SK-N-SH treated with all-trans-retinoic acid at 6 μM for 48 hours (cell line): ENCODE measurements around the gene FAM184B.

Experiments
- ARNTL ChIP-seq: fragments of 450-650 bp; formaldehyde crosslinking; IDR thresholded peaks from 2 replicates; pipeline ENCODE4 v1.5.0; 2020; ENCODE audit warnings: low read depth, mild to moderate bottlenecking, moderate library complexity, borderline replicate concordance
- BACH2 ChIP-seq: fragments of 250-450 bp; sonication (Bioruptor Pico); IDR thresholded peaks from 2 replicates; pipeline ENCODE4 v1.9.0; 2021; ENCODE audit warnings: mild to moderate bottlenecking, borderline replicate concordance
- CREB5 ChIP-seq: fragments of 250-450 bp; sonication (Bioruptor Pico); IDR thresholded peaks from 2 replicates; pipeline ENCODE4 v1.5.1; 2020; ENCODE audit warnings: low read depth, mild to moderate bottlenecking, moderate library complexity
- CSRNP3 ChIP-seq: fragments of 250-450 bp; sonication (Bioruptor Pico); IDR thresholded peaks from 2 replicates; pipeline ENCODE4 v1.5.1; 2021; ENCODE audit warnings: mild to moderate bottlenecking, moderate library complexity
- GLIS3 ChIP-seq: fragments of 250-450 bp; sonication (Bioruptor Pico); IDR thresholded peaks from 2 replicates; pipeline ENCODE4 v1.5.0; 2020; ENCODE audit warnings: mild to moderate bottlenecking, moderate library complexity
- PATZ1 ChIP-seq: fragments of 250-450 bp; sonication (Bioruptor Pico); IDR thresholded peaks from 2 replicates; pipeline ENCODE4 v1.8.0; 2020; ENCODE audit warnings: mild to moderate bottlenecking, moderate library complexity, borderline replicate concordance
- POU6F1 ChIP-seq: fragments of 250-450 bp; sonication (Bioruptor Pico); IDR thresholded peaks from 2 replicates; pipeline ENCODE4 v1.8.0; 2021; ENCODE audit warnings: low read depth, mild to moderate bottlenecking, moderate library complexity, borderline replicate concordance
- RARB ChIP-seq: fragments of 250-450 bp; sonication (Bioruptor Pico); IDR thresholded peaks from 2 replicates; pipeline ENCODE4 v1.8.0; 2021; ENCODE audit warnings: mild to moderate bottlenecking, moderate library complexity
- SNAI2 ChIP-seq: fragments of 250-450 bp; sonication (Bioruptor Pico); IDR thresholded peaks from 2 replicates; pipeline ENCODE4 v1.5.0; 2020; ENCODE audit warnings: mild to moderate bottlenecking, moderate library complexity
- ZC3H10 ChIP-seq: fragments of 250-450 bp; sonication (Bioruptor Pico); IDR thresholded peaks from 2 replicates; pipeline ENCODE4 v1.5.1; 2021; ENCODE audit warnings: mild to moderate bottlenecking, moderate library complexity
- ZFP3 ChIP-seq: fragments of 250-450 bp; sonication (Bioruptor Pico); IDR thresholded peaks from 2 replicates; pipeline ENCODE4 v1.5.0; 2020; ENCODE audit warnings: mild to moderate bottlenecking, moderate library complexity
- ZFP30 ChIP-seq: fragments of 450-650 bp; formaldehyde crosslinking; IDR thresholded peaks from 2 replicates; pipeline ENCODE4 v1.5.0; 2022; ENCODE audit warnings: mild to moderate bottlenecking, moderate library complexity

GRCh38 chr4:17613761-17614415, 167.5 kb downstream of the FAM184B start:
- TF ChIP-seq ZFP30 (CRISPR knock-in tag) (no peak), PATZ1 (no peak), ZC3H10 (CRISPR knock-in tag) (no peak), GLIS3 (no peak), RARB (CRISPR knock-in tag) (no peak), CSRNP3 (CRISPR knock-in tag) (no peak), ZFP3 (CRISPR knock-in tag) (no peak), ARNTL (CRISPR knock-in tag) (no peak), CREB5 (no peak), SNAI2 (no peak), POU6F1 (CRISPR knock-in tag) (no peak), BACH2 (CRISPR knock-in tag) (no peak)
